ENCODE results near the gene PDE7B.

Gene PDE7B

DNA sequence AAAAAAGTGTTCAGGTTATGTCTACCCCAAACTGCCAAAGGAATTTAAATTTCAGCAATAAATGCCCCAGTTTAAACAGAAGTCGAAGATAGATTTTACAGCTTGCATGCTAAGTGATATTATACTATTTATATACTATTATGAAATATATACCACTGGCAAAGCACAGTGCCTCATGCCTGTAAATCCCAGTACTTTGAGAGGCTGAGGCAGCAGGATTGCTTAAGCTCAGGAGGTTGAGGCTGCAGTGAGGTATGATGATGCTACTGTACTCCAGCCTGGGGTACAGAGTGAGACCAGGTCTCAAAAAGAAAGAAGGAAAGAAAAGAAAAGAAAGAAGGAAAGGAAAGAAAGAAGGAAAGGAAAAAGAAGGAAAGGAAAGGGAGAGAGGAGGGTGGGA is 296.6 kb downstream of the PDE7B start:
- no peak overlapping the region for H3K27ac ChIP-seq (ENCODE audit: insufficient read depth, low read depth, low read length, poor library complexity, severe bottlenecking)
- no peak overlapping the region for H3K4me3 ChIP-seq (ENCODE audit: insufficient read depth, low read depth, low read length)
- no peaks in the 10 kb centered on the region for H3K27me3 ChIP-seq (ENCODE audit: control insufficient read depth, insufficient read depth, low read length, poor library complexity, severe bottlenecking)
- no peaks in the 10 kb centered on the region for H3K9me3 ChIP-seq (ENCODE audit: control insufficient read depth, low read length)
- H3K36me3 ChIP-seq (ENCODE audit: control insufficient read depth, insufficient read depth, low read length), result no peaks in the 10 kb centered on the region
- no peaks in the 10 kb centered on the region for H3K4me1 ChIP-seq (ENCODE audit: control insufficient read depth, insufficient read depth, low read length)
- no CpG with 5 or more reads among the region's 1 CpG for WGBS, 2 experiments

DNA sequence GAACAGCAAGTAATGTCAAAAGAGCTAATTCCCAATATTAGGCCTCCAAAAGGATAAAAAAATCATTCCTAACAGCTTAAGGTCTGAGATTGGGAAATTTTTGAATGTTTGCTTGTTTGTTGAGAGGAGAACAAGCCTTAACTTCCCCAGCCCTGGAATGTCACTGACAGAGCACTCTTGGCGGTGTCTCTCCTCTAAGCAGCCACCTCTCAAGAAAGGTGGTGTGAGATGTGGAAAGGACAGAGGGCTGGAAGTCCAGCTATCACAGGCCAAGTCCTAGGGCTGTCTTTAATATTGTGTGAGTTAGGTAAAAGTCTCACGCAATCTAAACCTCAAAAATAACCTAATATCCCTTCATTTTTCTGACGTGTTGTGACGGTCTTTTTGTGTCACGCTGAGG is 297.0 kb downstream of the PDE7B start:
- Histone ChIP-seq H3K36me3 (ENCODE audit: control insufficient read depth, insufficient read depth, low read length) (no peaks in the 10 kb centered on the region), H3K27me3 (ENCODE audit: control insufficient read depth, insufficient read depth, low read length, poor library complexity, severe bottlenecking) (no peaks in the 10 kb centered on the region), H3K9me3 (ENCODE audit: control insufficient read depth, low read length) (no peaks in the 10 kb centered on the region), H3K4me3 (ENCODE audit: insufficient read depth, low read depth, low read length) (no peak overlapping the region), H3K4me1 (ENCODE audit: control insufficient read depth, insufficient read depth, low read length) (no peaks in the 10 kb centered on the region), H3K27ac (ENCODE audit: insufficient read depth, low read depth, low read length, poor library complexity, severe bottlenecking) (no peak overlapping the region)
- WGBS, 2 experiments, result 90 to 94% methylated on average over 4 of the region's 5 CpGs

- Histone ChIP-seq H3K4me1 (ENCODE audit: control insufficient read depth, insufficient read depth, low read length) (no peaks in the 10 kb centered on the region), H3K27ac (ENCODE audit: insufficient read depth, low read depth, low read length, poor library complexity, severe bottlenecking) (no peak overlapping the region), H3K36me3 (ENCODE audit: control insufficient read depth, insufficient read depth, low read length) (no peaks in the 10 kb centered on the region), H3K27me3 (ENCODE audit: control insufficient read depth, insufficient read depth, low read length, poor library complexity, severe bottlenecking) (no peaks in the 10 kb centered on the region), H3K9me3 (ENCODE audit: control insufficient read depth, low read length) (no peaks in the 10 kb centered on the region), H3K4me3 (ENCODE audit: insufficient read depth, low read depth, low read length) (no peak overlapping the region)
- WGBS, 2 experiments, result 94 to 97% methylated on average over 2 of the region's 2 CpGs
Measured at GRCh38 chr6:136149311-136149710, 297.8 kb downstream of the PDE7B start.

GRCh38 chr6:136150961-136151360 is 299.5 kb downstream of the PDE7B start:
- Histone ChIP-seq H3K36me3 (ENCODE audit: control insufficient read depth, insufficient read depth, low read length) (no peaks in the 10 kb centered on the region), H3K27ac (ENCODE audit: insufficient read depth, low read depth, low read length, poor library complexity, severe bottlenecking) (no peak overlapping the region), H3K4me1 (ENCODE audit: control insufficient read depth, insufficient read depth, low read length) (no peaks in the 10 kb centered on the region), H3K27me3 (ENCODE audit: control insufficient read depth, insufficient read depth, low read length, poor library complexity, severe bottlenecking) (no peaks in the 10 kb centered on the region), H3K4me3 (ENCODE audit: insufficient read depth, low read depth, low read length) (no peak overlapping the region), H3K9me3 (ENCODE audit: control insufficient read depth, low read length) (no peaks in the 10 kb centered on the region)
- 90% methylated on average over 1 of the region's 1 CpG; no CpG with 5 or more reads in 1 of the 2 experiments for WGBS, 2 experiments

- Histone ChIP-seq H3K27me3 (ENCODE audit: control insufficient read depth, insufficient read depth, low read length, poor library complexity, severe bottlenecking) (no peaks in the 10 kb centered on the region), H3K4me3 (ENCODE audit: insufficient read depth, low read depth, low read length) (no peak overlapping the region), H3K9me3 (ENCODE audit: control insufficient read depth, low read length) (no peaks in the 10 kb centered on the region), H3K36me3 (ENCODE audit: control insufficient read depth, insufficient read depth, low read length) (no peaks in the 10 kb centered on the region), H3K4me1 (ENCODE audit: control insufficient read depth, insufficient read depth, low read length) (no peaks in the 10 kb centered on the region), H3K27ac (ENCODE audit: insufficient read depth, low read depth, low read length, poor library complexity, severe bottlenecking) (no peak overlapping the region)
- 88 to 95% methylated on average over 6 of the region's 7 CpGs for WGBS, 2 experiments
Measured at GRCh38 chr6:136153707-136154375, 302.3 kb downstream of the PDE7B start.

DNA sequence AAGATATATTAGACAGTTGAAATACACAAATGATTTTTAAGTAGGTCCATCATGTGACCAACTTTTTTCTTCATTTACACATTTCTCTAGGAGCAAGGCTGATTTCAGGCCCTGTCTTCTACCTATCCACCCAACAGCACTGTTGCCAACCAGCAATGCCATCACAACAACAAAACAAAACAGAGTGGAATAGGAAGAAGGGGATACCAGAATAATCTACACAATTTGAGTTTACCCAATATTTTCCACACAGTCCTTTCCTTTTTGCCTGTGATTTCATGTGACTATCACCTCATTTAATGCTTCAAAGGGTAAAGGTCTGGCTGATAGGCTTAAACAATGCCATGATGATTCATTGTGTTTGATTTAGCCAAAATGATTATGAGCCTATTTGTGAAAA is 303.7 kb downstream of the PDE7B start:
- H3K27me3 ChIP-seq (ENCODE audit: control insufficient read depth, insufficient read depth, low read length, poor library complexity, severe bottlenecking), result no peaks in the 10 kb centered on the region

DNA sequence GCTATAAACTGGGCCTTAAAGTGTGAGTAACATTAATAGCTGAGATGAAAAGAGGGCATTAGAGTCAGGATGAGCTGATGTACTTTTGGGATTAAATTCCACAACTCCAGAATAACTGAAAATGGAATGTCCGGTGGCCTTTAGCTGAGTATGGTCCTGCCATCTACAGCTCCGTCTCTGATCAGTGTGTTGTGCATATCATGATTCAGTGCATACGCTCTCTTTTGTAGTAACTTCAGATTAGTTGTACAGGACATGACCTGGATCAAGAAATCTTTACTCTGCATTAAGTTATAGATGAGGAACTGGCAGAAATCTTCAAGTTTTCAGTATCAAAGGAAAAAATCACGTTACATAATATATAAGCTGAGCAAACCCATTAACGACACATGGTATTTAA is 306.2 kb downstream of the PDE7B start:
- Histone ChIP-seq H3K9me3 (ENCODE audit: control insufficient read depth, low read length) (no peaks in the 10 kb centered on the region), H3K36me3 (ENCODE audit: control insufficient read depth, insufficient read depth, low read length) (no peaks in the 10 kb centered on the region), H3K4me3 (ENCODE audit: insufficient read depth, low read depth, low read length) (no peak overlapping the region), H3K4me1 (ENCODE audit: control insufficient read depth, insufficient read depth, low read length) (no peaks in the 10 kb centered on the region), H3K27me3 (ENCODE audit: control insufficient read depth, insufficient read depth, low read length, poor library complexity, severe bottlenecking) (no peaks in the 10 kb centered on the region), H3K27ac (ENCODE audit: insufficient read depth, low read depth, low read length, poor library complexity, severe bottlenecking) (no peak overlapping the region)
- WGBS, 2 experiments, result 95 to 96% methylated on average over 5 of the region's 5 CpGs

More for the DNA sequence above, 303.7 kb downstream of the PDE7B start:
- Histone ChIP-seq H3K4me1 (ENCODE audit: control insufficient read depth, insufficient read depth, low read length) (no peaks in the 10 kb centered on the region), H3K4me3 (ENCODE audit: insufficient read depth, low read depth, low read length) (no peak overlapping the region), H3K36me3 (ENCODE audit: control insufficient read depth, insufficient read depth, low read length) (no peaks in the 10 kb centered on the region), H3K9me3 (ENCODE audit: control insufficient read depth, low read length) (no peaks in the 10 kb centered on the region), H3K27ac (ENCODE audit: insufficient read depth, low read depth, low read length, poor library complexity, severe bottlenecking) (no peak overlapping the region)

GRCh38 chr6:136158387-136158821 is 306.9 kb downstream of the PDE7B start:
- WGBS, 2 experiments, result 90 to 96% methylated on average over 4 of the region's 4 CpGs
- Histone ChIP-seq H3K9me3 (ENCODE audit: control insufficient read depth, low read length) (no peaks in the 10 kb centered on the region), H3K4me3 (ENCODE audit: insufficient read depth, low read depth, low read length) (no peak overlapping the region), H3K4me1 (ENCODE audit: control insufficient read depth, insufficient read depth, low read length) (no peaks in the 10 kb centered on the region), H3K27me3 (ENCODE audit: control insufficient read depth, insufficient read depth, low read length, poor library complexity, severe bottlenecking) (no peaks in the 10 kb centered on the region), H3K36me3 (ENCODE audit: control insufficient read depth, insufficient read depth, low read length) (no peaks in the 10 kb centered on the region), H3K27ac (ENCODE audit: insufficient read depth, low read depth, low read length, poor library complexity, severe bottlenecking) (no peak overlapping the region)

DNA sequence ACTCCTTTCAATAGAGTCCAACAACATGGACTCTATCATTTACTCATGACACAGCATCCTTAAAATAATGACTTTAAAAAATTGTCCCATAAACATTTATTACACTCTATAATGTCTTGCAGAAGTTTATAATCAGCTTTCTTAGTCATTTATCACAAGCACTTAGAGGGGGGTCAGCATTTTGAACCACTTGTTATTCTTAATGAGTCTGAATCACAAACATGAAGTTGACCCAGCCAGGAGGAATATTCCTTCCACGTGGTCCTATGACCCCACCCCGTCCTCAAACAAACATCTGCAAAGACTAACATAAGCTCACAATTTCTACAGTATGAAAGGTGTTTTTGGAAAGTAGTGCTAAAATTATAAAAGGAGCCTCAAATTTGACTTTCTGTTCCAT is 307.5 kb downstream of the PDE7B start:
- Histone ChIP-seq H3K27me3 (ENCODE audit: control insufficient read depth, insufficient read depth, low read length, poor library complexity, severe bottlenecking) (no peaks in the 10 kb centered on the region), H3K27ac (ENCODE audit: insufficient read depth, low read depth, low read length, poor library complexity, severe bottlenecking) (no peak overlapping the region), H3K4me1 (ENCODE audit: control insufficient read depth, insufficient read depth, low read length) (no peaks in the 10 kb centered on the region), H3K36me3 (ENCODE audit: control insufficient read depth, insufficient read depth, low read length) (no peaks in the 10 kb centered on the region), H3K4me3 (ENCODE audit: insufficient read depth, low read depth, low read length) (no peak overlapping the region), H3K9me3 (ENCODE audit: control insufficient read depth, low read length) (no peaks in the 10 kb centered on the region)
- WGBS, 2 experiments, result 100% methylated on average over 1 to 2 of the region's 2 CpGs

- H3K36me3 ChIP-seq (ENCODE audit: control insufficient read depth, insufficient read depth, low read length), result no peaks in the 10 kb centered on the region
- H3K27ac ChIP-seq (ENCODE audit: insufficient read depth, low read depth, low read length, poor library complexity, severe bottlenecking), result no peak overlapping the region
- H3K4me1 ChIP-seq (ENCODE audit: control insufficient read depth, insufficient read depth, low read length), result no peaks in the 10 kb centered on the region
- no peaks in the 10 kb centered on the region for H3K9me3 ChIP-seq (ENCODE audit: control insufficient read depth, low read length)
- 85 to 95% methylated on average over 4 of the region's 4 CpGs for WGBS, 2 experiments
- H3K4me3 ChIP-seq (ENCODE audit: insufficient read depth, low read depth, low read length), result no peak overlapping the region
- no peaks in the 10 kb centered on the region for H3K27me3 ChIP-seq (ENCODE audit: control insufficient read depth, insufficient read depth, low read length, poor library complexity, severe bottlenecking)
Measured at GRCh38 chr6:136160250-136160649, 308.7 kb downstream of the PDE7B start.

DNA sequence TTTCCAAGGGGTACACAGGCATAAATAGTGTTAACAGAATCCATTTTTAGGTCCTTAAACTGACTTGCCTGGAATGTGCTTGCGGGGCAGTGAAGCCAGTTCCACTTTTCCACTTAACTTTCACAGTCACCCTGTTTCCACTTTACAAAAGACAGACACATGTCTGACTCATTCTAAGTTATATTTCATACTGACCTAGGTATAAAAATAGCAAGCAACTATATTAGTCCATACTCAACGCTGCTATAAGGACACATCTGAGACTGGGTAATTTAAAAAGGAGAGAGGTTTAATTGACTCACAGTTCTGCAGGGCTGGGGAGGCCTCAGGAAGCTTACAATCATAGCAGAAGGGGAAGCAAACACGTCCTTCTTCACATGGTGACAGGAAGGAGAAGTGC is 310.4 kb downstream of the PDE7B start:
- 90 to 95% methylated on average over 3 of the region's 3 CpGs for WGBS, 2 experiments
- Histone ChIP-seq H3K27me3 (ENCODE audit: control insufficient read depth, insufficient read depth, low read length, poor library complexity, severe bottlenecking) (no peaks in the 10 kb centered on the region), H3K36me3 (ENCODE audit: control insufficient read depth, insufficient read depth, low read length) (no peaks in the 10 kb centered on the region), H3K4me3 (ENCODE audit: insufficient read depth, low read depth, low read length) (no peak overlapping the region), H3K27ac (ENCODE audit: insufficient read depth, low read depth, low read length, poor library complexity, severe bottlenecking) (no peak overlapping the region), H3K4me1 (ENCODE audit: control insufficient read depth, insufficient read depth, low read length) (no peaks in the 10 kb centered on the region), H3K9me3 (ENCODE audit: control insufficient read depth, low read length) (no peaks in the 10 kb centered on the region)
